H1 (cell line): ENCODE measurements around the gene TEAD4. TPM values are rescaled to one million over a fixed set of nuclear protein-coding genes. Genes with fewer than 3 reads are reported as not detected.

Source experiments
- CTCF ChIA-PET: fragments of 300-600 bp; sonication (Branson Sonifier 250); formaldehyde crosslinking; loops from one replicate; lab custom pipeline; 2021; ENCODE audit not compliant: partially characterized antibody; lab: Charles Lee
- POLR2A ChIA-PET: fragments of 300-600 bp; sonication (Branson Sonifier 250); formaldehyde crosslinking; loops from one replicate; lab custom pipeline; 2021; ENCODE audit warnings: inconsistent platforms; ENCODE audit not compliant: partially characterized antibody; lab: Charles Lee
- DNase-seq, 2 experiments: peaks; one replicate each; pipeline versions ENCODE4 v3.0.0 to v3.0.0-alpha.2; 2010 to 2022; ENCODE audit warnings: low spot score in 2 of 2, low read depth in 1 of 2, mixed read lengths in 1 of 2
- FAIRE-seq: peaks from 2 replicates; lab custom pipeline; 2011; peaks lifted over from hg19 to GRCh38; lab: Jason Lieb, UNC
- H2AFZ ChIP-seq: 2 replicates; pipeline ENCODE4 v1.8.1; 2012; ENCODE audit warnings: low read length, inconsistent platforms
- H2AK5ac ChIP-seq: 2 replicates; pipeline ENCODE4 v1.6.1; 2013; ENCODE audit warnings: low read depth, low read length
- H2BK120ac ChIP-seq: replicated peaks from 2 replicates; pipeline ENCODE3; 2013; ENCODE audit warnings: low read depth, low read length, inconsistent platforms
- H2BK12ac ChIP-seq: 2 replicates; pipeline ENCODE4 v1.6.1; 2013; ENCODE audit warnings: low read depth, low read length
- H2BK15ac ChIP-seq: 2 replicates; pipeline ENCODE4 v1.6.1; 2013; ENCODE audit warnings: low read length
- H2BK20ac ChIP-seq: 2 replicates; pipeline ENCODE4 v1.6.1; 2013; ENCODE audit warnings: low read length
- H2BK5ac ChIP-seq: 2 replicates; pipeline ENCODE4 v1.6.1; 2013; ENCODE audit warnings: low read depth, low read length
- H3K14ac ChIP-seq: 2 replicates; pipeline ENCODE4 v1.6.1; 2013; ENCODE audit warnings: inconsistent platforms; ENCODE audit not compliant: insufficient read length
- H3K18ac ChIP-seq: 2 replicates; pipeline ENCODE4 v1.6.1; 2013; ENCODE audit warnings: low read length; ENCODE audit errors: extremely low read depth
- H3K23ac ChIP-seq: 2 replicates; pipeline ENCODE4 v1.6.1; 2013; ENCODE audit warnings: inconsistent platforms; ENCODE audit not compliant: insufficient read length
- H3K23me2 ChIP-seq: 2 replicates; pipeline ENCODE4 v1.6.1; 2013; ENCODE audit warnings: low read depth, low read length
- H3K27ac ChIP-seq: 2 replicates; pipeline ENCODE4 v1.6.1; 2011; ENCODE audit warnings: low read depth, low read length, inconsistent platforms
- H3K27me3 ChIP-seq, 4 experiments: replicated peaks in 1 of 4; 1 replicate in 1 of 4; 2 replicates in 3 of 4; pipeline versions ENCODE4 v1.6.1 to v1.8.1; 2011 to 2013; ENCODE audit warnings: low read length in 3 of 4, mild to moderate bottlenecking in 3 of 4, inconsistent platforms in 2 of 4, mixed read lengths in 2 of 4, moderate library complexity in 1 of 4; ENCODE audit not compliant: control insufficient read depth in 3 of 4, insufficient read depth in 3 of 4; ENCODE audit errors: extremely low read depth in 1 of 4
- H3K36me3 ChIP-seq, 4 experiments: 2 replicates each; pipeline versions ENCODE4 v1.6.1 to v1.8.1; 2011 to 2013; ENCODE audit warnings: mild to moderate bottlenecking in 4 of 4, low read length in 3 of 4, moderate library complexity in 2 of 4, control low read depth in 1 of 4, inconsistent platforms in 1 of 4; ENCODE audit not compliant: insufficient read depth in 4 of 4, control insufficient read depth in 2 of 4
- H3K4ac ChIP-seq: replicated peaks from 2 replicates; pipeline ENCODE3; 2013; ENCODE audit warnings: low read length, low read depth, mixed read lengths, inconsistent platforms; ENCODE audit not compliant: insufficient read length
- H3K4me1 ChIP-seq, 4 experiments: replicated peaks in 1 of 4; 1 replicate in 1 of 4; 2 replicates in 3 of 4; pipeline versions ENCODE4 v1.6.1 to v1.8.1; 2011 to 2013; ENCODE audit warnings: low read length in 3 of 4, inconsistent platforms in 2 of 4, mixed read lengths in 1 of 4; ENCODE audit not compliant: insufficient read depth in 4 of 4, control insufficient read depth in 3 of 4
- H3K4me2 ChIP-seq, 2 experiments: 2 replicates each; pipeline versions ENCODE4 v1.6.1 to v1.8.1; 2011 to 2013; ENCODE audit warnings: low read depth in 2 of 2, low read length in 2 of 2, control low read depth in 1 of 2, inconsistent platforms in 1 of 2, mild to moderate bottlenecking in 1 of 2; ENCODE audit not compliant: insufficient read depth in 1 of 2
- H3K4me3 ChIP-seq, 4 experiments: fragments of 200-600, 300-600 bp in 1 of 4; sonication (generic), shearing (Covaris generic), sonication (Bioruptor Twin) in 1 of 4; 2 replicates each; pipeline versions ENCODE4 v1.5.1 to v1.8.1; 2011 to 2016; ENCODE audit warnings: low read length in 4 of 4, low read depth in 3 of 4, control low read depth in 2 of 4, inconsistent platforms in 2 of 4, mild to moderate bottlenecking in 2 of 4, mixed read lengths in 1 of 4, moderate library complexity in 1 of 4; ENCODE audit not compliant: insufficient read depth in 2 of 4; ENCODE audit errors: extremely low read depth in 1 of 4
- H3K56ac ChIP-seq: replicated peaks from 2 replicates; pipeline ENCODE3; 2013; ENCODE audit warnings: low read depth, mild to moderate bottlenecking, mixed read lengths, low read length, inconsistent platforms; ENCODE audit not compliant: insufficient read length
- H3K79me1 ChIP-seq: 2 replicates; pipeline ENCODE4 v1.6.1; 2013; ENCODE audit warnings: low read depth, low read length, control low read depth
- H3K79me2 ChIP-seq, 2 experiments: 2 replicates each; pipeline versions ENCODE4 v1.6.1 to v1.8.1; 2012 to 2013; ENCODE audit warnings: low read length in 2 of 2, mild to moderate bottlenecking in 2 of 2, inconsistent platforms in 1 of 2; ENCODE audit not compliant: insufficient read depth in 2 of 2, control insufficient read depth in 1 of 2
- H3K9ac ChIP-seq, 4 experiments: replicated peaks in 1 of 4; 1 replicate in 1 of 4; 2 replicates in 3 of 4; pipeline versions ENCODE4 v1.6.1 to v1.8.1; 2011 to 2013; ENCODE audit warnings: low read depth in 3 of 4, low read length in 3 of 4, control low read depth in 2 of 4, mild to moderate bottlenecking in 2 of 4, moderate library complexity in 2 of 4, inconsistent platforms in 1 of 4; ENCODE audit errors: extremely low read depth in 1 of 4
- H3K9me3 ChIP-seq, 2 experiments: 2 replicates each; pipeline versions ENCODE4 v1.6.1 to v1.8.1; 2012 to 2013; ENCODE audit warnings: mild to moderate bottlenecking in 2 of 2, moderate library complexity in 2 of 2, control low read depth in 1 of 2, inconsistent platforms in 1 of 2, low read depth in 1 of 2, low read length in 1 of 2, mixed read lengths in 1 of 2; ENCODE audit not compliant: insufficient read depth in 2 of 2
- H4K20me1 ChIP-seq, 2 experiments: replicated peaks in 1 of 2; 2 replicates each; pipeline versions ENCODE3 to v1.8.1; 2011 to 2013; ENCODE audit warnings: inconsistent platforms in 2 of 2, low read length in 2 of 2, mild to moderate bottlenecking in 1 of 2; ENCODE audit not compliant: insufficient read depth in 2 of 2, control insufficient read depth in 1 of 2
- H4K5ac ChIP-seq: 2 replicates; pipeline ENCODE4 v1.6.1; 2013; ENCODE audit warnings: low read length, low read depth, mixed read lengths, inconsistent platforms; ENCODE audit not compliant: insufficient read length
- H4K8ac ChIP-seq: 2 replicates; pipeline ENCODE4 v1.8.0; 2013; ENCODE audit warnings: mild to moderate bottlenecking, moderate library complexity, low read length, inconsistent platforms; ENCODE audit not compliant: insufficient read depth; ENCODE audit errors: extremely low read depth
- H4K91ac ChIP-seq: replicated peaks from 2 replicates; pipeline ENCODE3; 2013; ENCODE audit warnings: low read length, mixed read lengths, inconsistent platforms; ENCODE audit not compliant: insufficient read length
- CTBP2 ChIP-seq: IDR thresholded peaks from 2 replicates; pipeline ENCODE4 v1.7.0; 2011; ENCODE audit warnings: borderline replicate concordance, mild to moderate bottlenecking, moderate library complexity, mixed read lengths, low read length; ENCODE audit not compliant: insufficient read depth, insufficient read length
- GABPA ChIP-seq: IDR thresholded peaks from 2 replicates; pipeline ENCODE4 v1.6.1; 2011; ENCODE audit warnings: mild to moderate bottlenecking, low read length, moderate library complexity, borderline replicate concordance; ENCODE audit not compliant: insufficient read depth
- HDAC2 ChIP-seq, 2 experiments: fragments of 300-600 bp in 1 of 2; sonication (generic) in 1 of 2; IDR thresholded peaks; 2 replicates each; pipeline ENCODE4 v1.6.1; 2011 to 2012; ENCODE audit warnings: low read depth in 2 of 2, low read length in 2 of 2, mild to moderate bottlenecking in 2 of 2, moderate library complexity in 2 of 2, borderline replicate concordance in 1 of 2, inconsistent platforms in 1 of 2
- KDM5A ChIP-seq: fragments of 200-600 bp; IDR thresholded peaks from 2 replicates; pipeline ENCODE4 v1.7.1; 2012; ENCODE audit warnings: mild to moderate bottlenecking, low read length, inconsistent platforms, mixed read lengths
- NRF1 ChIP-seq: IDR thresholded peaks from 2 replicates; pipeline ENCODE4 v1.6.1; 2011; ENCODE audit warnings: mild to moderate bottlenecking, low read depth, low read length, improper control_type of control experiment
- POU5F1 ChIP-seq: IDR thresholded peaks from 2 replicates; pipeline ENCODE4 v1.6.1; 2011; ENCODE audit warnings: low read depth, mild to moderate bottlenecking, low read length, moderate library complexity
- RFX5 ChIP-seq: IDR thresholded peaks from 2 replicates; pipeline ENCODE4 v1.6.1; 2011; ENCODE audit warnings: low read depth, low read length, improper control_type of control experiment, borderline replicate concordance
- RNF2 ChIP-seq: fragments of 200-900, 300-1000 bp; sonication (generic); IDR thresholded peaks from 2 replicates; pipeline ENCODE4 v1.7.1; 2016; ENCODE audit warnings: borderline replicate concordance, low read depth, mild to moderate bottlenecking, antibody characterized with exemption, low read length; ENCODE audit not compliant: poor library complexity, severe bottlenecking; ENCODE audit errors: missing control alignments
- SIX5 ChIP-seq: IDR thresholded peaks from 2 replicates; pipeline ENCODE4 v1.6.1; 2011; ENCODE audit warnings: mild to moderate bottlenecking, low read depth, low read length
- USF2 ChIP-seq: IDR thresholded peaks from 2 replicates; pipeline ENCODE4 v1.6.1; 2011; ENCODE audit warnings: low read length, improper control_type of control experiment
- ZNF274 ChIP-seq: IDR thresholded peaks from 2 replicates; pipeline ENCODE4 v1.7.0; 2012; ENCODE audit warnings: low read length, borderline replicate concordance; ENCODE audit errors: extremely low read depth
- WGBS, 2 experiments: shearing (Covaris generic) in 1 of 2; methylation state at CpG; one replicate each; pipeline versions ENCODE4 v1.1.6 to v1.1.7; 2013 to 2015; ENCODE audit warnings: low lambda C conversion rate in 2 of 2, mixed read lengths in 2 of 2, inconsistent platforms in 1 of 2, low coverage in 1 of 2, missing lambda C conversion rate in 1 of 2; ENCODE audit not compliant: insufficient replicate concordance in 2 of 2, insufficient coverage in 1 of 2, insufficient read length in 1 of 2; ENCODE audit errors: extremely low coverage in 1 of 2, missing lambda C conversion rate in 1 of 2; 5-methylcytosine and 5-hydroxymethylcytosine counted together
- polyA plus RNA-seq, 7 experiments: library from polyadenylated mRNA; depleted of rRNA in 3 of 7; stranded (reverse) in 5 of 7; unstranded in 2 of 7; fragments of >200 nt in 5 of 7; fragments of 200-250 nt in 2 of 7; gene quantifications; 1 replicate in 5 of 7; 2 replicates in 1 of 7; 4 replicates in 1 of 7; pipeline versions ENCODE4 v1.2.1 to v1.2.3, GENCODE V29; 2011 to 2013; ENCODE audit warnings: missing spikeins in 2 of 7, mixed read lengths in 2 of 7
- total RNA-seq: library from RNA; stranded (reverse); fragmentation: NEBNext Ultra II Directional; extraction: Animal tissue kit (Norgen Biotek cat#: 25700); gene quantifications from 2 replicates; pipeline ENCODE4 v1.2.1, GENCODE V29; 2021

The TEAD4 gene
- total and polyA plus RNA-seq, 2 of the 8 experiments (the other 6 are each of a cell fraction or from before 2014, with no cell fraction given) = 56.7 to 116 TPM

- WGBS, 2 experiments = 94% methylated on average over 18 of the region's 25 CpGs; no CpG with 5 or more reads in 1 of the 2 experiments
- no peaks in the 10 kb centered on the region; the same call in 1 of the 2 replicates for H3K79me1 ChIP-seq
- no peak overlapping the region for H3K4me3 ChIP-seq
- no peak overlapping the region for H2BK5ac ChIP-seq
- no peak overlapping the region for H3K23ac ChIP-seq
- no peak overlapping the region for H2AK5ac ChIP-seq
- no peak overlapping the region for H2BK15ac ChIP-seq
- no peak overlapping the region for H3K27ac ChIP-seq
- H2BK120ac ChIP-seq = no peak overlapping the region
- POLR2A ChIA-PET = interaction anchor here (1.6 kb wide), 1 partner anchor 262 kb away, joined by 3 read pairs; no protein-coding TSS in a partner anchor
- no peaks in the 10 kb centered on the region for H3K36me3 ChIP-seq
- DNase-seq = no peak
- peaks cover 0 to 9% (median 5%) of the 10 kb centered on the region in 4 experiments; a peak in 3 of 7 replicates for H3K27me3 ChIP-seq
- H2AFZ ChIP-seq = no peak overlapping the region
- H3K79me2 ChIP-seq = no peaks in the 10 kb centered on the region
- H2BK20ac ChIP-seq = no peak overlapping the region
- no peak overlapping the region for H3K18ac ChIP-seq
- no peak overlapping the region for H3K56ac ChIP-seq
- H3K9me3 ChIP-seq = no peaks in the 10 kb centered on the region
- no peak overlapping the region for H3K14ac ChIP-seq
- no peaks in the 10 kb centered on the region for H4K20me1 ChIP-seq
- CTCF ChIA-PET = interaction anchor here (1.1 to 6.3 kb wide), 8 partner anchors 9 to 183 kb away, joined by 3 to 43 read pairs (median 5); no protein-coding TSS in a partner anchor
- no peak overlapping the region for H3K4ac ChIP-seq
- H4K91ac ChIP-seq = no peak overlapping the region
- no peak overlapping the region for H2BK12ac ChIP-seq
- no peak overlapping the region for H3K4me2 ChIP-seq
- H4K8ac ChIP-seq = no peak overlapping the region
- no peak overlapping the region for H4K5ac ChIP-seq
- peaks cover 0 to 5% (median 2%) of the 10 kb centered on the region in 4 experiments; a peak in 3 of 7 replicates for H3K4me1 ChIP-seq
- no peak overlapping the region for H3K9ac ChIP-seq
- peaks cover 2% of the 10 kb centered on the region; the same call in 1 of the 2 replicates for H3K23me2 ChIP-seq
- no peak for FAIRE-seq
- no peak for TF ChIP-seq RFX5
- no peak for TF ChIP-seq NRF1
- no peak for TF ChIP-seq KDM5A
- no peak for TF ChIP-seq USF2
- no peak for TF ChIP-seq GABPA
- TF ChIP-seq HDAC2 (IDR thresholded peaks at IDR 0.05; ENCODE audit: borderline replicate concordance in 1 of 2, low read depth in 2 of 2, low read length in 2 of 2) = no peak
- no peak for TF ChIP-seq CTBP2
- no peak for TF ChIP-seq RNF2
- TF ChIP-seq SIX5 = no peak
- TF ChIP-seq ZNF274 = no peak
- no peak for TF ChIP-seq POU5F1
These were observed 112.5 kb downstream of the TEAD4 start for GRCh38 chr12:3071710-3072109.
